A549 (cell line): Measurements from ENCODE around the gene MAML2.

Experiments used
- KDM5A ChIP-seq: fragments of 200-600 bp; sonication (generic); IDR thresholded peaks from 2 replicates; pipeline ENCODE4 v1.6.1; 2016; ENCODE audit warnings: antibody characterized with exemption, mild to moderate bottlenecking
- RAD21 ChIP-seq, 2 experiments: fragments of >200 bp in 1 of 2; sonication (Bioruptor Twin) in 1 of 2; formaldehyde crosslinking in 1 of 2; IDR thresholded peaks in 1 of 2; conservative IDR thresholded peaks in 1 of 2; 2 replicates in 1 of 2; 3 replicates in 1 of 2; pipeline ENCODE4 v1.6.1; 2012 to 2018; ENCODE audit warnings: inconsistent platforms in 1 of 2
- TF ChIP-seq, protein P1 (sequence below): fragments of >200 bp; sonication (Bioruptor Twin); formaldehyde crosslinking; IDR thresholded peaks from 3 replicates; pipeline ENCODE4 v1.5.1; 2016

DNA sequence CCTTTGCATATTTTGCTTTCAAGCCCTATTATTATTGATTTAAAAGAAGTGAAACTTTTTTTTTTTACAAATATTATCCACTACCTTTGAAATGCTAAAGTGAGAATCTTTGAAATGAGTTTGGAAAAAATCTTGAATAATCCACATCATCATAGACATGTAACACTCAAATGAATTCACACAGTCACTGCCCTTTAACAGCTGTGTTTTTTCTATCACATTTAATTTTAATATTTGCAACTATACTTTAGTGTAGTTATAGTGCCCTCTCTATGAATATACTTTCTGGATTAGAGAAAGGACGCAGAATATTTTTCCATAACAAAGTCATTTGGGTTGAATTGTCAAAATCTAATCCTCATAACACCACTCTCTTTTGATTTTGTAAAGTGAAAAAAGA lies 381.2 kb downstream of the MAML2 start:
- TF ChIP-seq RAD21 (conservative IDR thresholded peaks at IDR 0.05 in 1 of 2, IDR thresholded peaks at IDR 0.05 in 1 of 2) (no peak), KDM5A (no peak)
- TF ChIP-seq, protein P1, sequence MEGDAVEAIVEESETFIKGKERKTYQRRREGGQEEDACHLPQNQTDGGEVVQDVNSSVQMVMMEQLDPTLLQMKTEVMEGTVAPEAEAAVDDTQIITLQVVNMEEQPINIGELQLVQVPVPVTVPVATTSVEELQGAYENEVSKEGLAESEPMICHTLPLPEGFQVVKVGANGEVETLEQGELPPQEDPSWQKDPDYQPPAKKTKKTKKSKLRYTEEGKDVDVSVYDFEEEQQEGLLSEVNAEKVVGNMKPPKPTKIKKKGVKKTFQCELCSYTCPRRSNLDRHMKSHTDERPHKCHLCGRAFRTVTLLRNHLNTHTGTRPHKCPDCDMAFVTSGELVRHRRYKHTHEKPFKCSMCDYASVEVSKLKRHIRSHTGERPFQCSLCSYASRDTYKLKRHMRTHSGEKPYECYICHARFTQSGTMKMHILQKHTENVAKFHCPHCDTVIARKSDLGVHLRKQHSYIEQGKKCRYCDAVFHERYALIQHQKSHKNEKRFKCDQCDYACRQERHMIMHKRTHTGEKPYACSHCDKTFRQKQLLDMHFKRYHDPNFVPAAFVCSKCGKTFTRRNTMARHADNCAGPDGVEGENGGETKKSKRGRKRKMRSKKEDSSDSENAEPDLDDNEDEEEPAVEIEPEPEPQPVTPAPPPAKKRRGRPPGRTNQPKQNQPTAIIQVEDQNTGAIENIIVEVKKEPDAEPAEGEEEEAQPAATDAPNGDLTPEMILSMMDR, result no peak
